Renal cortex interstitium (tissue), 11 donors: Measurements from ENCODE around the gene STEAP1B. TPM values are rescaled to one million over a fixed set of nuclear protein-coding genes. Genes with fewer than 3 reads are reported as not detected.

Experiments used
- DNase-seq, 11 donors: peaks; one replicate each; pipeline ENCODE4 v3.0.0-alpha.2; 2013; ENCODE audit warnings: low read depth in 9 of 11, low spot score in 4 of 11; ENCODE audit errors: extremely low read depth in 1 of 11
- polyA plus RNA-seq, 3 donors: library from polyadenylated mRNA; unstranded; fragments of 120-200 nt; gene quantifications; one replicate each; pipeline ENCODE4 v1.2.1, GENCODE V29; 2013; ENCODE audit not compliant: insufficient read length in 3 of 3

The STEAP1B gene
- polyA plus RNA-seq, 3 donors: 1.1 to 1.8 (median 1.3) TPM

DNA sequence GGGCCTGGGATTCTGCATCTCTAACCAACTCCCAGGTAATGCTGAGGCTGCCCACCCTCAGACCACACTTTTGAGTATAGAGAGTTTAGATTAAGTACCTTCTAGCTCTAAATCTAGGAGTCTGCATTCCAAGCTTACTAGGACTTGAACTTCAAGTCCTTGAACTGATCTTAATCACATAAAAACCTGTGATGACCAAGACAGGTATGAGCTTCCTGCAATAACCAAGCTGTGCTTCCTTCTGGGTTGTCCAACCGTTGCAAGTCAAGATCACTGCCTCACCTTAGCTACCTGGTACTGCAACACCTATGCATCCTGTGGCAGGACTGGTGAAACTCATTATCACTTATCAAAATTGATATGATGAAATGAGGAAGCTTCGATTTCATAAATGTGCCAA is 110.1 kb downstream of the STEAP1B start:
- no peak for DNase-seq

DNA sequence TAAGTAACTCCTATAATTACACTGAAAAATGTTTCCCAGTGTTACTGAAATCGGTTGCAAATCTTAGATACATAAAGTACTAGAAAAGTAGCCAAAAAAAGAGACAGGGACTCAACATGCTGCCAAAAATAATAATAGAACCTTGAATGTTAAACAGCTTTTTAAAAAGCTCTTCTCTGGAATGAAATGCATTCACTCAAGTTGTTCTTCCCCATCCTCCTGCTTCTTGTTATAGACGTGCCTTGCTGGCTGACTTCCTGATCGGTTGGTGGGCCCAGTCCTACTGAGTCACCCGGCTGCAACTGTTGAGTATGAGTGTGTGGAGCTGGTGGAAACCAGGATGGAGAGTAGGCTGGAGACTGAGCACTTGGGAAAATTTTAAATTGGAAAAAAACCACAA is 112.4 kb downstream of the STEAP1B start:
- DNase-seq: peak in 2 of 11 donors; percentile 9 to 22

DNA sequence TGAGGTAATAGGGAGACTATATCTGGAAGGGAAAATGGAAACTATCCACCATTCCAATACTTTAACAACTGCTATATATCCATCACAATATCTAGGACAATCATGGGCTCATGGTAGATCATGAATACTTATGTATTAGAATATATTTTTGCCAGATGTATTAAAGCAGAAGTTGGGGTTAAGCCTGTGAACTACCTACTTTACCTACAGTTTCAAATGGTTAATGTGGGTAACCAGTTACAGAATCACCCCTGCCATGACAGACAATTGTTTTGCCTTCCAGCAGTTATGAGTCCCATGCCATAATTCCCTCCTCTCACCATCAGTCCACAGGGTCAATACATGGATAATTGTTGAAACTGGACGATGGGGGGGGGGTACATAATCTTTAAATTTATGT is 113.1 kb downstream of the STEAP1B start:
- no peak for DNase-seq

DNA sequence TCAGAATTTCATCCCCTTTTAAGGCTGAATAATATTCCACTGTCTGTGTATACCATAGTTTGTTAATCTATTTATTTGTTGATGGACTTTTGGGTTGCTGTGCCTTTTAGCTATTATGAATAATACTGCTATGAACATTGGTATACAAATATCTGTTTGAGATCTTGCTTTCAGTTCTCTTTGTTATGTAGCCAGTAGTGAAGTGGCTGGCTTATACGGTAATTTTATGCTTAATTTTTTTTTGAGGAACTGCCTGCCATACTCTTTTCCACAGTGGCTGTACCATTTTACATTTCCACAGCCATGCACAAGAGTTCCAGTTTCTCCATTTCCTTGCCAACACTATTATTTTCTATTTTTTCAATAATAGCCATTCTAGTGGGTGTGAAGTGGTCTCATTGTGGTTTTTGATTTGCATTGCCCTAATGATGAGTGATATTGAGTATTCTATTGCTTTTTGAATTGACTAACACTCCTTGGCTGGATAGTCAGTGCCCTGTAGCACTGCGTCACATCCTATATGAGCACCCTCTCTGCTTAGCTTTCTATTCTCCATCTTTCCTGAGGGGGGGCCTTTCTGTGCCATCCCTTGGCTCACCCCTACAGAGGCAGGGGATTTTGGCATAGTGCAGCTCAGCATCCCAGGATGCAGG is 113.7 kb downstream of the STEAP1B start:
- no peak for DNase-seq

DNA sequence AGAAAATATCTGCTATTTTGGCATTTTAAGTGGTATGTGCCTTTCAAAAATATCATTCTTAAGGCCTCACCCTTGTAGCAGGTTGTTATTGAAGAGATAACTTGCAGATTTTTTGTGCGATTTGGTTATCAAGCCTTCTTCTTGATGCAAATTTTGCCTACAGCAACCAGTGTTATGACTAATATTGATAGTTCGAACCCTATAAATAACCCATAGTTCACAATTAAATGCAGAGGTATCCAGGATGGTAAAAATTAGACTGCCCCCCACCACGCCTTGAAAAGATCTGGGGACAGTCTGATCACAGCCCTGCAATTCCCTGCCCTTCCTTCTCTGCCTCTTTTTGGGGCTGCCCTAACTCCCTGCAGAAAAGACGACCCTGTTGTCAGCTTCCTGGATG is 114.7 kb downstream of the STEAP1B start:
- DNase-seq: no peak

DNA sequence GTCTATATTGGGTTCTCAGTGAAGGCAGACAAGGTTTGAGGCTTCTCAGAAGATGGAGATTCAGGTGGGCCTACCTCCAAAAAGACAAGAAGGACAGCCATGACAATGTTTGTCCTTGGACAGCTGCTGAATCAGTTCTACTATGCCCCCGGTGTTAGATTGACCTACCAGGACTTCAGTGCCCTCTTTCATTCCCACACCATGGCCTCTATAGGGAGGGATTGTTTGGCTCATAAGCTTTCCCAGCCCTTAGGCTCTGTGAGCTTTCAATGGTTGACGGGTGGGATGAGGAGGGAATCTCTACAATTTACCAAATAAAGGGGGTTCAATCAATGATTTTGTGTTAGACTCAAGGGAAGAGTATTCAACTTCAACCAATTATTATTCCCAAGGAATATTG is 119.7 kb downstream of the STEAP1B start:
- no peak for DNase-seq

DNA sequence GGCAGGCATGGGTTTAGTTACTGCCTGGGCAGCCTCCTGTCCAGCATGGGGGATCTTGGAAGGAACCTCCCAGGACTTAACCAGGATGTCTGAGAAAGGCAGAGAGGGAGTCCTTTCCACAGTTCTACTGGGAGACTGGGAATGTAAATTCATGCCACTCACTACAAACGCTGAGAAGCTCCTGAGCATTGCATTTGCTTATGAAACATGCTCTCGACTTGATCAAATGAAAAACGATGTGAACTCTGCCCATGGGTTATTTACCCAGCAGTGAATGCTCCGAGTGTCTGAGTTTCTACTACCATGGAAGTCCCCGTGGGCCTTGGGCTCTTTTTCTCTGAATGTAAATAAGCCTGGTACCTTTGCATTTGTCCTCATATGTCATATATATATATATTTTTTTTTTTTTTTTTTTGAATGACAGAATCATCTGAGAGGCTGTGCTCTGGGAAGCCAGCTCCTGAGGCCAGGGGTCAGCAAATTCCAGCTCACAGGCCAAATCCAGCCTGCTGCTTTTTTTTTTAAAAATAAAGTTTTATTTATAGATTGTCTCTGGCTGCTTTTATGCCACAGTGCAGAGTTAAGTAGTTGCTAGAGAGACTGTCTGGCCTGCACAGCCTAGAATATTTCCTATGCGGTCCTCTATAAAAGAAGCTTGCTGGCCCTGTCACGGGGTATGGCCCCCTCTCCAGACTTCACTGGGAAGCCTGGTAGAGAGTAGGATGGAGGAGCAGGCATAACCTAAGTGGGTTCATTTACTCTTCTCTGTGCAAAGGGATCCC is 121.6 kb downstream of the STEAP1B start:
- DNase-seq: no peak

DNA sequence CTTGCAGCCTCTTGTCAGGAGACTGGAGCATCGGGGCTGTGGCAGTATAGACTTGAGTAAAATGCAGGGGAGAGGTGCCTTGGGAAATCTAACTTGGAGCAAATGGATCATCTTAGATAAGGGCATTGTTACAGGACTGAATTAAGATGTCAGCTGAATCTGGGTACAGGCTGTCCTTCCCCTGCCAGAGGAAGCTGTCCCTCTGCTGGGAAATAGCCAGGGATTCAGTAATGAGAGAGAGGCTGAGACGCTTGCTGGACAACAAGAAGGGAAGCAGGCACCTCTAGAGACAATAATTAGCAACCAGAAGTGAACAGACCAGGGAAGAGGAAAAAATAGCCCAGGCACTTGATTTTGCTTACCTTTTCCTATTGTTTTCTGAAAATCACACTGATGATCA is 122.3 kb downstream of the STEAP1B start:
- DNase-seq: no peak

DNA sequence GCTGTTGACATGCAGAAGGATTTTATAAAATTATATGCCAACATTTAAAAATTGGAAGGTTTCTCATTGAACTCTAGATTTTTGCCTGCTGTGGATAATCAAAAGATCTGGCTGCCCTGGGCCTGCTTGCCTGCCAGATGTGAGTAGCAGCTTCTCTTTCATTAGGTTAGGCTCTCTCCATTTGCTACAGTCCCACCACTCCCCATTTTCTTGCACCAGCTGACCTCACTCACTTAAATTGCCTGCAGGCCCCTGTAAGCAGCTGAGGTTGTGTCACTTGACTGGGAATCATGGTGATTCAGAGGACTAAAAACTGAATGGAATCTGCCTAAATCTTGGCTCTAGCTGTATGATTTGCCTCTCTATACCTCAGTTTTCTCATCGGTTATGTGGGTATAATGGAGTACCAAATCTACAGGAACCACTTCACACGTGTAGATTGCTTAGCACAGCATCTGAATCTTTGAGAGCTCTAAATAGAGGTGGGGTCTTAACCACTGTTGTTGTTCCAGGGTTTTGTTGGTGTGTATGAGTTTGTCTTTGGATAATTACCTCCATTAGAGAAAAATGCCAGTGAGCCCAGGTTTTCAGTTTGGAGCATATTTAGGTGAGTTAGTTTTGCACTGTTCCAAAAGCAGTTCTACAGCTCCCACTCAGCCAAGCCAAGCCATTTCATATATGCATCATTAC is 124.5 kb downstream of the STEAP1B start:
- no peak for DNase-seq

DNA sequence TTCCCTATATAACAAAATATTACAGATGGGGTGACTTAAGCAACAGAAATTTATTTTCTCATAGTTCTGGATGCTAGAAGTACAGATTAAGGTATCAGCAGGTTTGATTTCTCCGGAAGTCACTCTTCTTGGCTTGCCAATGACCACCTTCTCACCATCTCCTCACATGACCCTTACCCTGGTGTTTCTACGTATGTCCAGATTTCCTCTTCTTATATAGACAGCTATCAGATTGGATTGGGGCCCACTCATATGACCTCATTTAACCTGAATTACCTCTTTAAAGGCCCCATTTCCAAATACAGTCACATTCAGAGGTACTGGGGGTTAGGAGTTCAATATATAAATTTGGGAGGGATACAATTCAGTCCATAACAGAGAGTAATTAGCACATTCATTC is 126.1 kb downstream of the STEAP1B start:
- no peak for DNase-seq

DNA sequence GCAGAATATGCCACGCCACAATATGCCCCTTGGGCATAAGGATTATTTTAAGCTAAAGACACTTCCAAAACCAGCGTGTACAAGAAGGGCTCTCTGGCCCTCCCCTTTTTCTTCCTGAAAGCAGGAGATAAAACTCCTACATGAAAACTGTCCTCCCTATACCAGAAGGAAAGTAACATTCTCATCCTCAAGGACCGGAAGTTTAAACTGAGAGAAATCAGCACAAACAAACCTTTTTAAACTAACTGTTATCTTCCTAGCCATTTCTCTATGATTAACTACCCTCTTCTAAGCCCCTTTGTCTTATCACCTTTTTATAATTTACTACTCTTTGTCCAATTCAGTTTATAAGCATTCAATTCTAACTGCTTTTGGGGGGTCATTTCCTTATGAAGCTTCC is 126.6 kb downstream of the STEAP1B start:
- DNase-seq: no peak

DNA sequence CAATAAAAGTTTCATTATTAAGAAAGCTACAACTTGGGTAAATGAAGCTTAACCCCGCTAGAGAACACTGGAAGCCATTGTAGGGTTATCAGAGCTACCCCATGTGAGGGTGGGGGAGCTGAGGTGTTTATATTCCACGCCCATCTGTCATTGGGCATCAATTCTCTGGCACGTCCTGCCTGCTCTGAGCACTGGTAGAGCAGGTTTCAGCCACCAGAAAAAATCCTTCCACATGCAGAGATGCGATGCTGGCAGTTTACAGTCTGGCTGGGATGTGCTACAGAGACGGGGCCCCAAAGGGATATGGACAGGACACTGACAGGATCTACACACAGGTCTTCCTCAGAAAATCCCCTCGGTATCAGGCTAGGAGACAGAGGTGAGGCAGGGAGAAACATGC is 127.1 kb downstream of the STEAP1B start:
- DNase-seq: no peak

DNA sequence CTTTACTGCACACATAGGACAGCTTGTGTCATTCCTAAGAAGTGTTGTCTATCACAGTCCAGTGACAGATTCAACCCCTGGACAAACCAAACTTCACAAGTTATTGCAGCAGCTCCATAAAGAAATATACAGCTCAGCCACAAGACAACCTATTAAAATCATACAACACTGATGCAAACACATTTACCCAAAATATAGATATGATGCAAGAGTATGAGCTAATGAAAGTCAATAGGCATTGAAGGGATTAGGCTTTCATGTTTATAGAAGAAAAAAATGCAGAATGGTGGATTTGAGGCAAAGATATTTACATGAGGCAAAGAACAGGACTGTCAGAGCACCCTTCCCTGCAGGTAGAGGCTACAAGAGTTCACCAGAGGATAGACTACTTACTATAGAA is 128.1 kb downstream of the STEAP1B start:
- no peak for DNase-seq

Other genes with a start within 250 kb of the STEAP1B start
- gene RAPGEF5, start 143.0 kb downstream of the STEAP1B start, polyA plus RNA-seq: 10 to 100 TPM; 36.1 to 47.0 (median 39.9) TPM
- under 1 TPM in 1 of 3 donors, not detected in 2; 0.17 TPM for gene IL6, start 227.0 kb upstream of the STEAP1B start, polyA plus RNA-seq